CD4-positive, alpha-beta T cell (primary cell): ENCODE data around the gene BRD3OS. TPM values are rescaled to one million over a fixed set of nuclear protein-coding genes. Genes with fewer than 3 reads are reported as not detected.

Experiments
- ATAC-seq: fragments of 200-7000 bp; cut with Tn5 transposase; one replicate; pipeline ENCODE4 v1.10.0; 2022; ENCODE audit warnings: mild to moderate bottlenecking; ENCODE audit not compliant: poor library complexity
- CTCF ChIA-PET: fragments of 350-600 bp; sonication (Branson Sonifier 250); formaldehyde crosslinking; loops from one replicate; lab custom pipeline; 2021; ENCODE audit warnings: antibody characterized with exemption, inconsistent platforms; lab: Charles Lee
- POLR2A ChIA-PET: fragments of 350-600 bp; sonication (Branson Sonifier 250); formaldehyde crosslinking; loops from one replicate; lab custom pipeline; 2021; ENCODE audit warnings: antibody characterized with exemption, inconsistent platforms; lab: Charles Lee
- DNase-seq, 14 experiments: peaks; one replicate each; pipeline ENCODE4 v3.0.0-alpha.2; 2013 to 2020; ENCODE audit warnings: mixed read lengths in 2 of 14
- H3K27ac ChIP-seq, 2 donors: one replicate each; pipeline versions ENCODE4 v1.5.1 to v1.7.0; 2013; ENCODE audit warnings: low read length in 2 of 2, low read depth in 1 of 2, mild to moderate bottlenecking in 1 of 2
- H3K27me3 ChIP-seq, 2 experiments: 1 replicate in 1 of 2; 2 replicates in 1 of 2; pipeline versions ENCODE4 v1.6.1 to v1.7.0; 2013; ENCODE audit warnings: low read length in 2 of 2, control low read depth in 1 of 2, mild to moderate bottlenecking in 1 of 2, moderate library complexity in 1 of 2; ENCODE audit not compliant: insufficient read depth in 2 of 2, control insufficient read depth in 1 of 2
- H3K36me3 ChIP-seq: one replicate; pipeline ENCODE4 v1.6.1; 2013; ENCODE audit warnings: low read length, control low read depth; ENCODE audit not compliant: insufficient read depth
- H3K4me1 ChIP-seq: one replicate; pipeline ENCODE4 v1.6.1; 2013; ENCODE audit warnings: low read length, control low read depth; ENCODE audit not compliant: insufficient read depth
- H3K4me3 ChIP-seq: one replicate; pipeline ENCODE4 v1.5.1; 2013; ENCODE audit warnings: mild to moderate bottlenecking, low read length, moderate library complexity
- H3K9me3 ChIP-seq, 2 experiments: 1 replicate in 1 of 2; 2 replicates in 1 of 2; pipeline versions ENCODE4 v1.6.1 to v1.7.0; 2013; ENCODE audit warnings: low read length in 2 of 2, mild to moderate bottlenecking in 2 of 2, control low read depth in 1 of 2, moderate library complexity in 1 of 2; ENCODE audit not compliant: control insufficient read depth in 1 of 2, insufficient read depth in 1 of 2
- H3K27ac Mint-ChIP-seq: one replicate; pipeline ENCODE4 v1.8.0; 2020; ENCODE audit warnings: mixed read lengths
- H3K27me3 Mint-ChIP-seq: one replicate; pipeline ENCODE4 v1.8.0; 2021; ENCODE audit warnings: mixed read lengths
- H3K36me3 Mint-ChIP-seq: one replicate; pipeline ENCODE4 v1.8.0; 2021; ENCODE audit warnings: low read depth, mixed read lengths
- H3K4me1 Mint-ChIP-seq: one replicate; pipeline ENCODE4 v1.8.0; 2021; ENCODE audit warnings: low read depth, mixed read lengths
- H3K4me3 Mint-ChIP-seq: one replicate; pipeline ENCODE4 v1.8.0; 2020; ENCODE audit warnings: mild to moderate bottlenecking, mixed read lengths
- H3K9me3 Mint-ChIP-seq: one replicate; pipeline ENCODE4 v1.8.0; 2020; ENCODE audit warnings: mixed read lengths
- intact Hi-C, 2 experiments: fragments of 100-400 bp; cut with DNase I in 1 of 2; cut with micrococcal nuclease in 1 of 2; formaldehyde crosslinking; loops; one replicate each; pipeline versions ENCODE4 v1.15.1 to v1.9.0; 2023 to 2025; cut with DNase I, micrococcal nuclease
- total RNA-seq, 174 experiments: library from RNA in 2 of 174; stranded (reverse) in 2 of 174; gene quantifications; one replicate each; pipeline ENCODE4 v1.2.3 and lab custom pipeline; 2021 to 2026
- TF ChIP-seq, protein P1 (sequence below): fragments of 200-600 bp; IDR thresholded peaks from one replicate; pipeline ENCODE4 v1.8.0; 2022; ENCODE audit warnings: antibody characterized with exemption, mild to moderate bottlenecking

The BRD3OS gene
- total RNA-seq, 2 experiments from 2014 or later = 4.0 to 4.9 TPM

DNA sequence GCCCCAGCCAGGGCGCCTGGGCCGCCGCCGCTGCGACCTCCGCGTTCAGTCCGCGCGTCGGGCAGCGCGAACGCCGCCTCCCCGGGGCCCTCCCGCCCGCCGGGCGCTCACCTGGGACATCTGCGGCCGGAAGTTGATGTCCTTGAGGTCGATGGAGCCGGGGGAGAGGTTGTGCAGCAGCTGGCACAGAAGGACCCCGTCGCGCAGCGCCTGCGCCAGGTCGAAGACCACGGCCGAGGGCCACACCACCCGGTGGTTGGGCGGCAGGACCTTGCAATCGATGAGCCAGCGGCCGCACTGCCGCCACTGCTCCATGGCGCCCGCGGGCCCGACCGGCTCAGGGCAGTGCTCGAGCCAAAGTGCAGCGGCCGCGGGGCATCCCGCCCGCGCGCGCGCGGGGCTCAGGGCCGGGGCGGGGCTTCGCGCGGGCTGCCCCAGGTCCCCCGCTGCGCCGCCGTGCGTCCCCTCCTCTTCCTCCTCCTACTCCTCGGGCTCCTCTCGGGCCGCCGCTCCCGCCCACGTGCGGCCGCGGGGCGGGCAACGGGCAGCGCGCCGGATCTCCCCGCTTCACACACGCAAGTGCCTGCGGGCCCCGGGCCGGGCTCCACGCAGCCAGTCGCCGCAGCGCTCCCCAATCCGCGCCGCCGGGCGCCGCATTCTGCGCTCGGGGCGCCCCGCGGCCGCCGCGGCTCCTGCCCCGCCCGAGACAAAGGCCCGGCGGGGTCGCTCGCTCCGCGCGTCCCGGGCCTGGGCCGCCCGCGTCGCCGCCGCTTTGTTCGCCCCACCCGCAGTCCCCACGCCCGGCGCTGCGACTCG lies 33.1 kb upstream of the BRD3OS start, which contains the start of gene VAV2:
TSS of gene VAV2 (minus strand) at position 361 of the 816 bp plus-strand sequence. CDS start at position 315, 46 bp downstream.
- Histone ChIP-seq H3K4me3 (peak within 1 kb of the TSS; percentile 79), H3K36me3 (no peaks in the 10 kb centered on the region), H3K4me1 (peaks cover 29% of the 10 kb centered on the region), H3K27ac (no peak within 1 kb of the TSS), H3K27me3 (peaks cover 6 to 7% of the 10 kb centered on the region in 2 experiments), H3K9me3 (peaks cover 0 to 3% of the 10 kb centered on the region in 2 experiments)
- ChIA-PET POLR2A (interaction anchor here (1.2 kb wide), 1 partner anchor 34 kb away, joined by 3 read pairs; no protein-coding TSS in a partner anchor), CTCF (no interaction called here)
- Mint-ChIP-seq H3K4me1 (no peaks in the 10 kb centered on the region), H3K27me3 (peaks cover 19% of the 10 kb centered on the region), H3K9me3 (no peaks in the 10 kb centered on the region), H3K36me3 (no peaks in the 10 kb centered on the region), H3K27ac (no peak within 1 kb of the TSS), H3K4me3 (peak within 1 kb of the TSS; percentile 75)
- ATAC-seq (peak; percentile 37), DNase-seq (peak in 9 of 14 experiments; percentile 15 to 70 (median 37))
- TF ChIP-seq, protein P1, sequence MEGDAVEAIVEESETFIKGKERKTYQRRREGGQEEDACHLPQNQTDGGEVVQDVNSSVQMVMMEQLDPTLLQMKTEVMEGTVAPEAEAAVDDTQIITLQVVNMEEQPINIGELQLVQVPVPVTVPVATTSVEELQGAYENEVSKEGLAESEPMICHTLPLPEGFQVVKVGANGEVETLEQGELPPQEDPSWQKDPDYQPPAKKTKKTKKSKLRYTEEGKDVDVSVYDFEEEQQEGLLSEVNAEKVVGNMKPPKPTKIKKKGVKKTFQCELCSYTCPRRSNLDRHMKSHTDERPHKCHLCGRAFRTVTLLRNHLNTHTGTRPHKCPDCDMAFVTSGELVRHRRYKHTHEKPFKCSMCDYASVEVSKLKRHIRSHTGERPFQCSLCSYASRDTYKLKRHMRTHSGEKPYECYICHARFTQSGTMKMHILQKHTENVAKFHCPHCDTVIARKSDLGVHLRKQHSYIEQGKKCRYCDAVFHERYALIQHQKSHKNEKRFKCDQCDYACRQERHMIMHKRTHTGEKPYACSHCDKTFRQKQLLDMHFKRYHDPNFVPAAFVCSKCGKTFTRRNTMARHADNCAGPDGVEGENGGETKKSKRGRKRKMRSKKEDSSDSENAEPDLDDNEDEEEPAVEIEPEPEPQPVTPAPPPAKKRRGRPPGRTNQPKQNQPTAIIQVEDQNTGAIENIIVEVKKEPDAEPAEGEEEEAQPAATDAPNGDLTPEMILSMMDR = no peak
- intact Hi-C loops = loop anchor here (1.0 to 10.0 kb wide), 3 partner anchors 33 to 460 kb away; partner anchors contain the start of genes ADAMTSL2 (in 2 of the 2) and BRD3OS (in 1 of the 2)

DNA sequence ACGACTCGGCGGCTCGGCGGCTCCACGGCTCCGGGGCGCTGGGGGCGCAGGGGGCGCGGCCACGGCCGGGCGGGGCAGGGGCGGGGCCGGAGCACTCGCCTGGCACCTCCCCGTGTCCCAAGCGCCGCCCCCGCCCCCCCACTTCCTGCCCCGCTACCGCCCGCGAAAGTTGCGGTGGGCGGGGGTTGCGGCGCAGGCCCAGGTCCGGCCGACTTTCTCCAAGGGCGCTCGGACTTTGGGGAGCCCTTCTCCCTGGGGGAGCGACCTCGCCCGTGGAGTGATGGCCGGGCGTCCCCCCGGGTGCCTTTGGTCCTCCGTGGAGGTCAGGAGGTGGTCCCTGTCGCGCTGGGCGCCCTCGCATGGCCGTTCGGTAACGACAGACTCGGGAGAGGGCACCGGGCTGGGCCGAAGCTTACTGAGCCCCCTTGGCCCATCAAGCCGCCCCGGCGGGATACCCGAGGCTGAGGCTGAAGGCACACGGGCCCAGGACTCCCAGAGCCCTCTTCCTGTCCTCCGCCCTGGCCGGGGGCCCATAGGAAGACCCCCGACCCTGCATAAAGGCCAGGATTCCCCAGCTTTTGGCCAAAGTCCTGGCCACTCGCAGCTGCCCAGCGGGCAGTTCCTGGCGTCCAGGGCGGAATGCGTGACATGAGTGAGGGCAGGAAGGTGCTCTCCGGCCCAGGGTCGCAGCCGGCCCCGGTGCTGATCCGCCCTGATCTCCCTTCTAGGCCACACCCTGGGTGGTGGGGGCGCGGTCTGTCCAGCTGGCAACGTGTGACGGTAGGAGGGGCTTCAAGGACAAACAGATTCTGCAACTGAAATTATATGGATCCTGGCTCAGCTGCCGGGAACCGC lies 32.3 kb upstream of the BRD3OS start:
- H3K4me1 Mint-ChIP-seq = no peaks in the 10 kb centered on the region
- H3K27ac ChIP-seq = no peak overlapping the region

More for the DNA sequence above, 32.3 kb upstream of the BRD3OS start:
- Mint-ChIP-seq H3K9me3 (no peaks in the 10 kb centered on the region), H3K36me3 (no peaks in the 10 kb centered on the region), H3K27me3 (peaks cover 18% of the 10 kb centered on the region), H3K4me3 (peak overlapping the region; percentile 84), H3K27ac (no peak overlapping the region)
- intact Hi-C loops = loop anchor here (1.0 to 10.0 kb wide), 3 partner anchors 32 to 461 kb away; partner anchors contain the start of genes ADAMTSL2 (in 2 of the 2) and BRD3OS (in 1 of the 2)
- peaks cover 29% of the 10 kb centered on the region for H3K4me1 ChIP-seq
- peaks cover 0 to 3% of the 10 kb centered on the region in 2 experiments for H3K9me3 ChIP-seq
- ChIA-PET POLR2A (interaction anchor here (1.1 to 1.8 kb wide), 4 partner anchors 33 to 291 kb away, joined by 3 to 12 read pairs (median 3); no protein-coding TSS in a partner anchor), CTCF (interaction anchor here (0.6 to 2.5 kb wide), 6 partner anchors 32 to 250 kb away, joined by 3 to 20 read pairs (median 6); partner anchors contain the start of gene BRD3OS)
- H3K36me3 ChIP-seq = no peaks in the 10 kb centered on the region
- H3K4me3 ChIP-seq = peak overlapping the region; percentile 79
- TF ChIP-seq, protein P1 = peak; percentile 48
- ATAC-seq = peak; percentile 78
- peaks cover 6 to 7% of the 10 kb centered on the region in 2 experiments for H3K27me3 ChIP-seq
- peak; percentile 52 to 89 (median 72) for DNase-seq
